ENCODE results near the gene PLCB1. TPM values are rescaled to one million over a fixed set of nuclear protein-coding genes. Genes with fewer than 3 reads are reported as not detected.

The PLCB1 gene
- total RNA-seq, 1 donor: 13.4 TPM

DNA sequence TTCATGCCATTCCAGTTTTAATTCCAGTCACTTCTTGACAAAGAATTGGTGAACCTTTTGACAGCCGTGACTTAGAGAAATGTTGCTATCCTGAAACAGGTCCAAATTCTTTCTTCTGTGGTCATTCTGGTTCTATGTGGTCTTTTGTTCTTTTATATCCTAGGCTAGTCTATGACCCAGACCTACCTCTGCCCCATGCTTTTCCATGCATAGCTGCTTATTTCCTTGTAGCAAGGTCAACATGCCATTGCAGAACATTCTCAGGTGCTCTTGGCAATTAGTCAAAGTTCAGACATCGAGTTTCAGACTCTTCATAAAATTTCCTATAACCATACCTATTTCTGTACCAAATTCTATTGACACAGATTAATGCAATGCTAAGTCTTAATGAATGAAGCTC is 202.6 kb downstream of the PLCB1 start:
- no peaks in the 10 kb centered on the region for H3K27me3 ChIP-seq (ENCODE audit: insufficient read depth, low read length)
- H3K27ac ChIP-seq (ENCODE audit: low read depth, low read length): no peak overlapping the region
- no peaks in the 10 kb centered on the region for H3K9me3 ChIP-seq (ENCODE audit: low read depth, low read length)
- no peaks in the 10 kb centered on the region for H4K20me1 ChIP-seq (ENCODE audit: insufficient read depth, low read length)
- TF ChIP-seq, protein P1, sequence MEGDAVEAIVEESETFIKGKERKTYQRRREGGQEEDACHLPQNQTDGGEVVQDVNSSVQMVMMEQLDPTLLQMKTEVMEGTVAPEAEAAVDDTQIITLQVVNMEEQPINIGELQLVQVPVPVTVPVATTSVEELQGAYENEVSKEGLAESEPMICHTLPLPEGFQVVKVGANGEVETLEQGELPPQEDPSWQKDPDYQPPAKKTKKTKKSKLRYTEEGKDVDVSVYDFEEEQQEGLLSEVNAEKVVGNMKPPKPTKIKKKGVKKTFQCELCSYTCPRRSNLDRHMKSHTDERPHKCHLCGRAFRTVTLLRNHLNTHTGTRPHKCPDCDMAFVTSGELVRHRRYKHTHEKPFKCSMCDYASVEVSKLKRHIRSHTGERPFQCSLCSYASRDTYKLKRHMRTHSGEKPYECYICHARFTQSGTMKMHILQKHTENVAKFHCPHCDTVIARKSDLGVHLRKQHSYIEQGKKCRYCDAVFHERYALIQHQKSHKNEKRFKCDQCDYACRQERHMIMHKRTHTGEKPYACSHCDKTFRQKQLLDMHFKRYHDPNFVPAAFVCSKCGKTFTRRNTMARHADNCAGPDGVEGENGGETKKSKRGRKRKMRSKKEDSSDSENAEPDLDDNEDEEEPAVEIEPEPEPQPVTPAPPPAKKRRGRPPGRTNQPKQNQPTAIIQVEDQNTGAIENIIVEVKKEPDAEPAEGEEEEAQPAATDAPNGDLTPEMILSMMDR (IDR thresholded peaks at IDR 0.05; ENCODE audit: extremely low read depth, low read depth, low read length): no peak
- H3K4me1 ChIP-seq (ENCODE audit: insufficient read depth, low read length): no peaks in the 10 kb centered on the region
- H3K36me3 ChIP-seq (ENCODE audit: insufficient read depth, low read length): no peaks in the 10 kb centered on the region
- H2AFZ ChIP-seq (ENCODE audit: low read length): no peak overlapping the region
- H3K79me2 ChIP-seq (ENCODE audit: insufficient read depth, low read length): no peaks in the 10 kb centered on the region
- H3K4me2 ChIP-seq (ENCODE audit: insufficient read depth, low read length): no peak overlapping the region
- no peak for DNase-seq (ENCODE audit: insufficient read length, low spot score, missing footprints)
- H3K4me3 ChIP-seq (ENCODE audit: insufficient read depth, low read length): no peak overlapping the region

DNA sequence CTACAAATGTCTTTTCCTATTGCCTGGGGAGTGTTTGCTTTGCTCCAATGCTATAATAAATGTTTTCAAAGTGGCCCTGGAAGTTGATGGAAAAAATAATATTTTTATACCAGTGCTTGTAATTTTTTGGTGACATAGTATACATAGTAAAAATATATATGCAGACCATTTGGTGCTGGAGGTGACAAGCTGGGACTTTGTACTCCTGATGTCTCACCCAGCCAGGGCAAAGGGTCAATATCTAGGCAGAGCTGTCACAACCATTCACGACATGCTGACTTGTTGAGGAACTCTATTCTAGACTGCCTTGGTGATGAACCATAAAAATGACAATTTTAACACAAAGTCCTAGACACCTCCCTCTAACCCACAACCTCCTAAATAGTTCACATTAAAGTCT is 203.0 kb downstream of the PLCB1 start:
- Histone ChIP-seq H3K4me3 (ENCODE audit: insufficient read depth, low read length) (no peak overlapping the region), H3K27me3 (ENCODE audit: insufficient read depth, low read length) (no peaks in the 10 kb centered on the region), H3K79me2 (ENCODE audit: insufficient read depth, low read length) (no peaks in the 10 kb centered on the region), H2AFZ (ENCODE audit: low read length) (no peak overlapping the region), H4K20me1 (ENCODE audit: insufficient read depth, low read length) (no peaks in the 10 kb centered on the region), H3K9me3 (ENCODE audit: low read depth, low read length) (no peaks in the 10 kb centered on the region), H3K27ac (ENCODE audit: low read depth, low read length) (no peak overlapping the region), H3K36me3 (ENCODE audit: insufficient read depth, low read length) (no peaks in the 10 kb centered on the region), H3K4me1 (ENCODE audit: insufficient read depth, low read length) (no peaks in the 10 kb centered on the region), H3K4me2 (ENCODE audit: insufficient read depth, low read length) (no peak overlapping the region)
- TF ChIP-seq, protein P1 (IDR thresholded peaks at IDR 0.05; ENCODE audit: extremely low read depth, low read depth, low read length): no peak
- DNase-seq (ENCODE audit: insufficient read length, low spot score, missing footprints): no peak

DNA sequence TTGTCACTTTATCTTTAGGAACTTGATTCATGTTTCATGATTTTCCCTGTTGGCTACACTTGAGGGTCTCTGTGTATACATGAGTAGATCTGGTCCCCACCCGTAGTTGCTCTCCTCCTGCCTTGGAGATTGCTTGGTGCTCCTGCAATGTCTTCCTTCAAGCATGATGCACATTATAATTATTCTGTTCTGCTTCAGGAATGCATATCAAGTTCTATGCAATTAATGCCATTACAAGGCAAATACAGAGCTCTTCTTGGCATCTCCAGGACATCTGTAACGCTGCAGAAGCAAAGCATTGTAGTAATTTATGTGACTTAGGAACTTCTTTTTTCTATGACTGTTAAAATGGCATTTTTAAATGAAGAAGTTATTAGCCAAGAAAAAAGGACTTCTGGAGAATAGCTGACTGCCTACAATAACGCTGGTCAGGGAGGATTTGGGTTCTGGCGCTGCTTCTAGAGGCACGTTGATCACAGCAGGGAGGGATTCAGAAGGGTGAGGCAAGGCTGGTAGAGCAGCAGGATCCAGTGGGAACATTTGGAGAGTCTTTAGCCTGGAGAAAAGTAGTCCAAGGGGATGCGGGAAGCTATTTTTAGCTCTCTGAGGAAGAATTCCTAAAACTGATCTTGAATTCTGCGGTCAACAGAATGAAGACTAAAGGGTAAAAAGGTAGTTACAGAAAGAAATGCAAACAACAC is 203.6 kb downstream of the PLCB1 start:
- Histone ChIP-seq H3K27me3 (ENCODE audit: insufficient read depth, low read length) (no peaks in the 10 kb centered on the region), H2AFZ (ENCODE audit: low read length) (no peak overlapping the region), H3K4me3 (ENCODE audit: insufficient read depth, low read length) (no peak overlapping the region), H3K9me3 (ENCODE audit: low read depth, low read length) (no peaks in the 10 kb centered on the region), H3K36me3 (ENCODE audit: insufficient read depth, low read length) (no peaks in the 10 kb centered on the region), H3K79me2 (ENCODE audit: insufficient read depth, low read length) (no peaks in the 10 kb centered on the region), H3K4me1 (ENCODE audit: insufficient read depth, low read length) (no peaks in the 10 kb centered on the region), H3K4me2 (ENCODE audit: insufficient read depth, low read length) (no peak overlapping the region), H3K27ac (ENCODE audit: low read depth, low read length) (no peak overlapping the region), H4K20me1 (ENCODE audit: insufficient read depth, low read length) (no peaks in the 10 kb centered on the region)
- TF ChIP-seq, protein P1 (IDR thresholded peaks at IDR 0.05; ENCODE audit: extremely low read depth, low read depth, low read length): no peak
- no peak for DNase-seq (ENCODE audit: insufficient read length, low spot score, missing footprints)

DNA sequence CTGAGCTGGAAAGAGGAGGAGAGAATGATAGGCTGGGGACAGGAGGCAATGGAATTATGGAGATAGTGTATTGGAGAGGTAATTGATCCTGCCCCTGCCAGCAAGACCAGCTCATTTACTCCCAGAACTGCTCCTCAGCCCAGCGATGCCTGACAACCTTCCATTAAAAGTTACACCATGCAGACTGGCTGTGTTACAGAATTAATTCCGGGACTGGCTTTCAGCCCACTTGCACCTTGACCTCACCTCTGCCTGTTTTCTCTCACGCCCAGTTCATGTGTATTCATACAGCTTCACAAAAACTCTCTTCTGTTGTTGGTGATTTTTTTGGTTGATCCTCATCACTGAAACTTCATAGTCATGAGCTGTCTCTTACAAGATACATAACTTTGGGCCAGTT is 207.3 kb downstream of the PLCB1 start:
- H3K4me1 ChIP-seq (ENCODE audit: insufficient read depth, low read length): no peaks in the 10 kb centered on the region
- H3K27ac ChIP-seq (ENCODE audit: low read depth, low read length): no peak overlapping the region
- DNase-seq (ENCODE audit: insufficient read length, low spot score, missing footprints): no peak
- no peaks in the 10 kb centered on the region for H3K27me3 ChIP-seq (ENCODE audit: insufficient read depth, low read length)
- H3K4me3 ChIP-seq (ENCODE audit: insufficient read depth, low read length): no peak overlapping the region
- no peaks in the 10 kb centered on the region for H3K79me2 ChIP-seq (ENCODE audit: insufficient read depth, low read length)
- H2AFZ ChIP-seq (ENCODE audit: low read length): no peak overlapping the region
- H3K9me3 ChIP-seq (ENCODE audit: low read depth, low read length): no peaks in the 10 kb centered on the region
- TF ChIP-seq, protein P1 (IDR thresholded peaks at IDR 0.05; ENCODE audit: extremely low read depth, low read depth, low read length): no peak
- H3K36me3 ChIP-seq (ENCODE audit: insufficient read depth, low read length): no peaks in the 10 kb centered on the region
- H3K4me2 ChIP-seq (ENCODE audit: insufficient read depth, low read length): no peak overlapping the region
- no peaks in the 10 kb centered on the region for H4K20me1 ChIP-seq (ENCODE audit: insufficient read depth, low read length)
